Measurements from ENCODE around the gene ULK4.

GRCh38 chr3:41198950-41199865 is 762.7 kb downstream of the ULK4 start, which contains the start of gene CTNNB1:
- TF ChIP-seq CTCF (IDR thresholded peaks at IDR 0.05; ENCODE audit: low read depth, low read length): no peak
- TF ChIP-seq POLR2A (IDR thresholded peaks at IDR 0.05; ENCODE audit: extremely low read depth, insufficient read length): peak; percentile 93
- TF ChIP-seq, protein P1, sequence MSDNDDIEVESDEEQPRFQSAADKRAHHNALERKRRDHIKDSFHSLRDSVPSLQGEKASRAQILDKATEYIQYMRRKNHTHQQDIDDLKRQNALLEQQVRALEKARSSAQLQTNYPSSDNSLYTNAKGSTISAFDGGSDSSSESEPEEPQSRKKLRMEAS (IDR thresholded peaks at IDR 0.05; ENCODE audit: low read depth, low read length): 0 out of 2 replicates have a peak, but pooled peaks have one; percentile 4
- peak; percentile 55 for TF ChIP-seq MYC (IDR thresholded peaks at IDR 0.05; ENCODE audit: low read depth, low read length)

Data from NB4 (cell line).